Measurements from ENCODE around the gene RHOV. TPM values are rescaled to one million over a fixed set of nuclear protein-coding genes. Genes with fewer than 3 reads are reported as not detected.

RHOV gene
- total and polyA plus RNA-seq, 10 of the 15 experiments (the other 5 are each of a cell fraction or from before 2014, with no cell fraction given): 0.24 to 39.3 (median 9.3) TPM

GRCh38 chr15:40836020-40836419 lies 38.0 kb downstream of the RHOV start (continued):
- no peak for TF ChIP-seq MEF2A (IDR thresholded peaks at IDR 0.05; ENCODE audit: insufficient read depth, low read depth, low read length)
- TF ChIP-seq NRF1 (conservative IDR thresholded peaks at IDR 0.05; ENCODE audit: low read depth, low read length): no peak
- no peak for TF ChIP-seq ZBED1 (IDR thresholded peaks at IDR 0.05; ENCODE audit: borderline replicate concordance)

- DNase-seq (ENCODE audit: low read depth, low spot score): no peak
- ChIA-PET RAD21 (ENCODE audit: unreplicated experiment) (no interaction called here), POLR2A (interaction anchor here (0.6 to 1.0 kb wide), 3 partner anchors 65 to 507 kb away, joined by 3 read pairs; no protein-coding TSS in a partner anchor), CTCF (interaction anchor here (1.1 to 1.2 kb wide), 2 partner anchors 25 to 109 kb away, joined by 3 read pairs; no protein-coding TSS in a partner anchor), SMC1A (ENCODE audit: uncharacterized antibody, unreplicated experiment) (interaction anchor here (1.5 kb wide), 1 partner anchor 24 kb away, joined by 4 read pairs; no protein-coding TSS in a partner anchor)
- H3K9me3 ChIP-seq (replicated peaks; ENCODE audit: control insufficient read depth, insufficient read depth, low read length): no peaks in the 10 kb centered on the region
- H3K36me3 ChIP-seq (ENCODE audit: control insufficient read depth in 2 of 2, insufficient read depth in 2 of 2, low read length in 1 of 2): no peaks in the 10 kb centered on the region
- no peak overlapping the region for H3K4me2 ChIP-seq (ENCODE audit: control insufficient read depth, insufficient read depth)
- H3K27me3 ChIP-seq (replicated peaks in 1 of 2; ENCODE audit: control insufficient read depth in 2 of 2, insufficient read depth in 2 of 2, low read length in 1 of 2): no peaks in the 10 kb centered on the region
- FAIRE-seq: no peak
- H3K4me3 ChIP-seq: no peak overlapping the region
- in situ Hi-C loops (cut with MboI): no loop called here
- BruUV-seq (replicated peaks): no TSS peak
- H4K20me1 ChIP-seq (ENCODE audit: control insufficient read depth, insufficient read depth): no peaks in the 10 kb centered on the region
- no peaks in the 10 kb centered on the region for H3K4me1 ChIP-seq (ENCODE audit: control insufficient read depth, insufficient read depth, low read length)
- H3K27ac ChIP-seq (ENCODE audit: control insufficient read depth, insufficient read depth): no peak overlapping the region
- ATAC-seq: no peak
- intact Hi-C loops (cut with micrococcal nuclease; ENCODE audit: unreplicated experiment): no loop called here
- TF ChIP-seq SMAD1 (IDR thresholded peaks at IDR 0.05; ENCODE audit: low read depth, partially characterized antibody): no peak
- no peak for TF ChIP-seq SRF (IDR thresholded peaks at IDR 0.05; ENCODE audit: low read depth in 2 of 2, low read length in 2 of 2)
- no peak for TF ChIP-seq RBBP5 (conservative IDR thresholded peaks at IDR 0.05)
- no peak for TF ChIP-seq ZBED1 (IDR thresholded peaks at IDR 0.05; ENCODE audit: borderline replicate concordance)
- no peak for TF ChIP-seq SP1 (IDR thresholded peaks at IDR 0.05; ENCODE audit: low read depth, low read length)
- no peak for TF ChIP-seq IKZF1 (conservative IDR thresholded peaks at IDR 0.05)
- no peak for TF ChIP-seq STAT1 (conservative IDR thresholded peaks at IDR 0.05)
- no peak for TF ChIP-seq IRF4 (IDR thresholded peaks at IDR 0.05; ENCODE audit: low read depth, low read length)
- no peak for TF ChIP-seq REST (IDR thresholded peaks at IDR 0.05; ENCODE audit: low read depth, low read length)
- no peak for TF ChIP-seq MYB (IDR thresholded peaks at IDR 0.05; ENCODE audit: borderline replicate concordance, low read depth, low read length)
- TF ChIP-seq SREBF2 (IDR thresholded peaks at IDR 0.05; ENCODE audit: low read length): no peak
- TF ChIP-seq CREM (IDR thresholded peaks at IDR 0.05; ENCODE audit: low read depth): no peak
- no peak for TF ChIP-seq ZBTB4 (CRISPR knock-in tag; IDR thresholded peaks at IDR 0.05)
- no peak for TF ChIP-seq PAX5 (IDR thresholded peaks at IDR 0.05; ENCODE audit: borderline replicate concordance, low read depth, low read length)
- TF ChIP-seq MEF2B (IDR thresholded peaks at IDR 0.05; ENCODE audit: partially characterized antibody, poor library complexity, severe bottlenecking): no peak
- H3K9ac ChIP-seq (ENCODE audit: control insufficient read depth, insufficient read depth, low read length): no peak overlapping the region
- no peak overlapping the region for H2AFZ ChIP-seq (ENCODE audit: control insufficient read depth, low read depth, low read length)
- no peaks in the 10 kb centered on the region for H3K79me2 ChIP-seq (ENCODE audit: control insufficient read depth, insufficient read depth, low read length)
These were observed 41.1 kb downstream of the RHOV start for GRCh38 chr15:40832903-40833302.
